ENCODE data around the gene REN. TPM values are rescaled to one million over a fixed set of nuclear protein-coding genes. Genes with fewer than 3 reads are reported as not detected.
A peak's percentile ranks its signal among the peaks of the same experiment; 100 is the strongest.

Gene REN
- total and polyA plus RNA-seq, 9 of the 15 experiments (the other 6 are each of a cell fraction or from before 2014, with no cell fraction given) = 1.7 to 9.9 (median 3.1) TPM

- Histone ChIP-seq H3K4me3 (no peak overlapping the region), H3K9ac (ENCODE audit: insufficient read depth in 1 of 2, low read depth in 2 of 2, low read length in 2 of 2) (no peak overlapping the region), H3K36me3 (ENCODE audit: control insufficient read depth, insufficient read depth, low read length) (no peaks in the 10 kb centered on the region), H3K9me3 (replicated peaks; ENCODE audit: control insufficient read depth, insufficient read depth, low read depth, low read length) (no peaks in the 10 kb centered on the region), H2AFZ (ENCODE audit: low read depth, low read length) (no peak overlapping the region), H4K20me1 (replicated peaks; ENCODE audit: control insufficient read depth, insufficient read depth, low read length) (peaks cover 8% of the 10 kb centered on the region; the same call in 1 of the 2 replicates), H3K4me1 (replicated peaks in 1 of 2; ENCODE audit: control insufficient read depth in 2 of 2, insufficient read depth in 2 of 2, low read length in 2 of 2) (0 out of 5 replicates have a peak, but pooled peaks cover 0 to 2% of the 10 kb centered on the region in 2 experiments), H3K4me2 (ENCODE audit: insufficient read depth, low read length) (no peak overlapping the region), H3K27me3 (ENCODE audit: control insufficient read depth in 2 of 2, insufficient read depth in 2 of 2, low read length in 2 of 2) (peaks cover 9 to 61% of the 10 kb centered on the region in 2 experiments; a peak in 4 of 5 replicates), H3K9me1 (ENCODE audit: control insufficient read depth, insufficient read depth, low read length) (no peaks in the 10 kb centered on the region), H3K79me2 (ENCODE audit: control insufficient read depth, insufficient read depth, low read length) (no peaks in the 10 kb centered on the region), H3K27ac (ENCODE audit: extremely low read depth, low read depth, low read length) (no peak overlapping the region)
- WGBS (ENCODE audit: insufficient coverage, low coverage, missing lambda C conversion rate) = 7% methylated on average over 4 of the region's 4 CpGs
- no peak for ATAC-seq
- no peak for FAIRE-seq
- no peak for DNase-seq (ENCODE audit: extremely low read depth in 1 of 4, low spot score in 3 of 4)
- in situ Hi-C loops (cut with MboI) = no loop called here
- TF ChIP-seq NFE2L1 (tag; IDR thresholded peaks at IDR 0.05; ENCODE audit: borderline replicate concordance, low read depth) (no peak), MAFG (tag; conservative IDR thresholded peaks at IDR 0.05) (peak; percentile 54), GTF2E2 (tag; IDR thresholded peaks at IDR 0.05) (no peak), PCBP1 (IDR thresholded peaks at IDR 0.05; ENCODE audit: low read depth, low read length, poor library complexity, severe bottlenecking) (no peak), HOXB6 (CRISPR knock-in tag; IDR thresholded peaks at IDR 0.05; ENCODE audit: borderline replicate concordance) (no peak), NR2F6 (CRISPR knock-in tag; IDR thresholded peaks at IDR 0.05) (no peak), U2AF1 (optimal IDR thresholded peaks at IDR 0.05; ENCODE audit: low read depth, low read length) (no peak), NFE2 (IDR thresholded peaks at IDR 0.05; ENCODE audit: low read depth) (peak; percentile 50), ZNF316 (IDR thresholded peaks at IDR 0.05) (0 out of 2 replicates have a peak, but pooled peaks have one; percentile 1), C11orf30 (IDR thresholded peaks at IDR 0.05; ENCODE audit: low read depth) (peak; percentile 12; the same call in 1 of the 2 replicates), PHF8 (IDR thresholded peaks at IDR 0.05; ENCODE audit: borderline replicate concordance, low read length) (no peak), ZNF134 (CRISPR knock-in tag; conservative IDR thresholded peaks at IDR 0.05) (no peak), RBM39 (optimal IDR thresholded peaks at IDR 0.05; ENCODE audit: low read depth, low read length) (no peak)
- intact Hi-C loops (cut with micrococcal nuclease) = no loop called here
- CTCF ChIA-PET (ENCODE audit: low intra/inter-chr PET ratio) = no interaction called here
- POLR2A ChIA-PET = interaction anchor here (1.7 kb wide), 1 partner anchor 14 kb away, joined by 4 read pairs; no protein-coding TSS in a partner anchor
- no TSS peak for BruUV-seq (replicated peaks)
Measured at GRCh38 chr1:204115116-204115515, 51.0 kb downstream of the REN start.

Measured in K562 (cell line).